ENCODE data around the gene ZFP1. TPM values are rescaled to one million over a fixed set of nuclear protein-coding genes. Genes with fewer than 3 reads are reported as not detected.

ZFP1 gene
- total and polyA plus RNA-seq, 10 donors, result 3.1 to 11.4 (median 8.5) TPM

- Histone ChIP-seq H3K9me3 (peaks cover 0 to 28% (median 19%) of the 10 kb centered on the region in 8 donors), H3K27ac (no peak overlapping the region), H3K36me3 (no peaks in the 10 kb centered on the region), H3K27me3 (replicated peaks in 1 of 7) (peaks cover 0 to 19% (median 0%) of the 10 kb centered on the region in 7 donors), H3K4me1 (no peaks in the 10 kb centered on the region), H3K4me3 (no peak overlapping the region)
- TF ChIP-seq POLR2AphosphoS5 (IDR thresholded peaks at IDR 0.05) (no peak), CTCF (IDR thresholded peaks at IDR 0.05 in 8 of 11, conservative IDR thresholded peaks at IDR 0.05 in 3 of 11) (no peak), POLR2A (IDR thresholded peaks at IDR 0.05) (no peak)
- intact Hi-C loops (cut with DNase I; ENCODE audit: low total_unique reads), result no loop called here
- WGBS, 5 donors, result 70 to 83% (median 73%) methylated on average over 9 of the region's 9 CpGs
- no peak for DNase-seq
These were observed 18.1 kb upstream of the ZFP1 start for GRCh38 chr16:75130150-75130771.

- Histone ChIP-seq H3K27me3 (replicated peaks in 1 of 7) (peaks cover 0 to 24% (median 0%) of the 10 kb centered on the region in 7 donors), H3K9me3 (peaks cover 0 to 28% (median 19%) of the 10 kb centered on the region in 8 donors), H3K4me3 (no peak overlapping the region), H3K27ac (no peak overlapping the region), H3K36me3 (no peaks in the 10 kb centered on the region), H3K4me1 (no peaks in the 10 kb centered on the region)
- intact Hi-C loops (cut with DNase I; ENCODE audit: low total_unique reads), result no loop called here
- no peak for DNase-seq
- no peak for TF ChIP-seq POLR2AphosphoS5 (IDR thresholded peaks at IDR 0.05)
- no peak for TF ChIP-seq CTCF (IDR thresholded peaks at IDR 0.05 in 8 of 11, conservative IDR thresholded peaks at IDR 0.05 in 3 of 11)
- no peak for TF ChIP-seq POLR2A (IDR thresholded peaks at IDR 0.05)
- 69 to 84% (median 75%) methylated on average over 7 of the region's 7 CpGs for WGBS, 5 donors
These were observed 17.2 kb upstream of the ZFP1 start for GRCh38 chr16:75131081-75131480.

- H3K27ac ChIP-seq, result no peak overlapping the region
- no peaks in the 10 kb centered on the region for H3K9me3 ChIP-seq
- 29 to 64% (median 50%) methylated on average over 8 of the region's 8 CpGs for WGBS, 5 donors
- H3K4me1 ChIP-seq, result peaks cover 0 to 8% (median 0%) of the 10 kb centered on the region in 6 donors
- peaks cover 0 to 7% (median 0%) of the 10 kb centered on the region in 7 donors for H3K27me3 ChIP-seq (replicated peaks in 1 of 7)
- intact Hi-C loops (cut with DNase I; ENCODE audit: low total_unique reads), result no loop called here
- DNase-seq, result no peak
- peak overlapping the region in 1 of 8 donors; percentile 18 for H3K4me3 ChIP-seq
- H3K36me3 ChIP-seq, result no peaks in the 10 kb centered on the region
- TF ChIP-seq POLR2A (IDR thresholded peaks at IDR 0.05) (no peak), POLR2AphosphoS5 (IDR thresholded peaks at IDR 0.05) (no peak), CTCF (IDR thresholded peaks at IDR 0.05 in 8 of 11, conservative IDR thresholded peaks at IDR 0.05 in 3 of 11) (no peak)
These were observed 10.1 kb upstream of the ZFP1 start for GRCh38 chr16:75138233-75138632.

GRCh38 chr16:75138636-75139035 lies 9.7 kb upstream of the ZFP1 start:
- WGBS, 5 donors, result 35 to 45% (median 40%) methylated on average over 9 of the region's 9 CpGs
- Histone ChIP-seq H3K4me1 (peaks cover 0 to 8% (median 0%) of the 10 kb centered on the region in 6 donors), H3K4me3 (peak overlapping the region in 1 of 8 donors; percentile 18), H3K36me3 (no peaks in the 10 kb centered on the region), H3K27ac (no peak overlapping the region), H3K27me3 (replicated peaks in 1 of 7) (peaks cover 0 to 5% (median 0%) of the 10 kb centered on the region in 7 donors), H3K9me3 (no peaks in the 10 kb centered on the region)
- no peak for DNase-seq
- intact Hi-C loops (cut with DNase I; ENCODE audit: low total_unique reads), result no loop called here
- TF ChIP-seq POLR2A (IDR thresholded peaks at IDR 0.05), result no peak
- no peak for TF ChIP-seq POLR2AphosphoS5 (IDR thresholded peaks at IDR 0.05)
- TF ChIP-seq CTCF (IDR thresholded peaks at IDR 0.05 in 8 of 11, conservative IDR thresholded peaks at IDR 0.05 in 3 of 11), result no peak
